HG02840 (cell line): ENCODE measurements around the gene CREB3.

Source experiments
- ATAC-seq: cut with Tn5 transposase; IDR thresholded peaks from one replicate; pipeline ENCODE4 v1.9.1; 2021; ENCODE audit warnings: mild to moderate bottlenecking, moderate library complexity, moderate number of reproducible peaks; ENCODE audit not compliant: unreplicated experiment, low FRiP score

Gene CREB3

GRCh38 chr9:35746583-35746982, 14.1 kb downstream of the CREB3 start:
- ATAC-seq, result no peak

- ATAC-seq, result no peak
These were observed 15.9 kb downstream of the CREB3 start for GRCh38 chr9:35748242-35748857.

GRCh38 chr9:35748858-35749514, 16.5 kb downstream of the CREB3 start, which contains the start of the genes GBA2 and RGP1:
Gene GBA2, minus strand, starts transcription at chr9:35749228. Its CDS starts 524 bp downstream, at chr9:35748704.
Gene RGP1, plus strand, starts transcription at chr9:35749287. Its CDS starts 469 bp downstream, at chr9:35749756.
- peak; percentile 73 for ATAC-seq

GRCh38 chr9:35749515-35750255, 17.2 kb downstream of the CREB3 start:
- peak; percentile 34 for ATAC-seq

- no peak for ATAC-seq
These were observed 17.7 kb downstream of the CREB3 start for GRCh38 chr9:35750256-35750531.

GRCh38 chr9:35753466-35753865, 21.0 kb downstream of the CREB3 start:
- ATAC-seq, result no peak

GRCh38 chr9:35754264-35754663, 21.8 kb downstream of the CREB3 start, which contains the start of gene MSMP:
Gene MSMP, minus strand, starts transcription at chr9:35754276. Its CDS starts 147 bp downstream, at chr9:35754129.
- ATAC-seq, result no peak

GRCh38 chr9:35755071-35755470, 22.6 kb downstream of the CREB3 start:
- ATAC-seq, result no peak

- peak; percentile 52 for ATAC-seq
These were observed 24.1 kb downstream of the CREB3 start for GRCh38 chr9:35756275-35757225.

- ATAC-seq, result peak; percentile 39
These were observed 24.9 kb downstream of the CREB3 start for GRCh38 chr9:35757226-35757891.

- ATAC-seq, result no peak
These were observed 25.4 kb downstream of the CREB3 start for GRCh38 chr9:35757892-35758275.

GRCh38 chr9:35758475-35759050, 26.1 kb downstream of the CREB3 start:
- ATAC-seq, result no peak

GRCh38 chr9:35759795-35760194, 27.3 kb downstream of the CREB3 start:
- ATAC-seq, result no peak

- no peak for ATAC-seq
These were observed 28.2 kb downstream of the CREB3 start for GRCh38 chr9:35760651-35761050.

GRCh38 chr9:35763181-35763580, 30.7 kb downstream of the CREB3 start:
- no peak for ATAC-seq

- ATAC-seq, result no peak
These were observed 31.3 kb downstream of the CREB3 start for GRCh38 chr9:35763803-35764202.

GRCh38 chr9:35766997-35767396, 34.5 kb downstream of the CREB3 start:
- ATAC-seq, result no peak

GRCh38 chr9:35767458-35767857, 35.0 kb downstream of the CREB3 start:
- no peak for ATAC-seq

- no peak for ATAC-seq
These were observed 37.3 kb downstream of the CREB3 start for GRCh38 chr9:35769763-35770162.

- no peak for ATAC-seq
These were observed 38.6 kb downstream of the CREB3 start for GRCh38 chr9:35771075-35771433.
